GM12878 (cell line): Measurements from ENCODE around the gene GNA14. TPM values are rescaled to one million over a fixed set of nuclear protein-coding genes. Genes with fewer than 3 reads are reported as not detected.
"Not testable (repeated sequence)": the region's sequence is repeated elsewhere in the genome, so short reads cannot be mapped to it uniquely, and the experiment has no call there.

Source experiments
- ATAC-seq: fragments of 200-7000 bp; cut with Tn5 transposase; 3 replicates; pipeline ENCODE4 v1.9.1; 2020; ENCODE audit warnings: mild to moderate bottlenecking, moderate library complexity
- BruUV-seq: library from RNA; stranded (reverse); fragments of 400-500 nt; replicated peaks from 2 replicates; lab custom pipeline; 2021; lab: Mats Ljungman, UMichigan
- CTCF ChIA-PET: fragments of 300-600 bp; sonication (Branson Sonifier 250); formaldehyde crosslinking; extraction: SDS; loops from one replicate; lab custom pipeline; 2021; ENCODE audit warnings: inconsistent platforms; lab: Yijun Ruan, JAX
- POLR2A ChIA-PET: fragments of 350-600 bp; formaldehyde crosslinking; extraction: SDS; loops from one replicate; lab custom pipeline; 2021; ENCODE audit warnings: inconsistent platforms; lab: Charles Lee
- RAD21 ChIA-PET: fragments of 300-600 bp; sonication (Branson Sonifier 250); formaldehyde crosslinking; loops from one replicate; lab custom pipeline; 2023; ENCODE audit warnings: antibody characterized with exemption; ENCODE audit not compliant: unreplicated experiment; lab: Charles Lee
- SMC1A ChIA-PET: fragments of 300-600 bp; sonication (Branson Sonifier 250); formaldehyde crosslinking; loops from one replicate; lab custom pipeline; 2023; ENCODE audit not compliant: unreplicated experiment, uncharacterized antibody; lab: Charles Lee
- DNase-seq: peaks from one replicate; pipeline ENCODE4 v3.0.0-alpha.2; 2011; ENCODE audit warnings: low read depth, low spot score
- FAIRE-seq: peaks from 3 replicates; lab custom pipeline; 2011; peaks lifted over from hg19 to GRCh38; lab: Jason Lieb, UNC
- H2AFZ ChIP-seq: 2 replicates; pipeline ENCODE4 v1.6.0; 2011; ENCODE audit warnings: low read depth, low read length, control low read depth; ENCODE audit not compliant: control insufficient read depth
- H3K27ac ChIP-seq: 2 replicates; pipeline ENCODE4 v1.5.1; 2011; ENCODE audit warnings: control low read depth; ENCODE audit not compliant: control insufficient read depth, insufficient read depth
- H3K27me3 ChIP-seq, 2 experiments: replicated peaks in 1 of 2; 2 replicates each; pipeline versions ENCODE4 v1.6.0 to v1.6.1; 2011; ENCODE audit warnings: low read length in 1 of 2; ENCODE audit not compliant: control insufficient read depth in 2 of 2, insufficient read depth in 2 of 2
- H3K36me3 ChIP-seq, 2 experiments: 2 replicates each; pipeline ENCODE4 v1.5.1; 2011; ENCODE audit warnings: low read length in 1 of 2; ENCODE audit not compliant: control insufficient read depth in 2 of 2, insufficient read depth in 2 of 2
- H3K4me1 ChIP-seq: 2 replicates; pipeline ENCODE4 v1.6.1; 2011; ENCODE audit warnings: mild to moderate bottlenecking, low read length, moderate library complexity, mixed read lengths; ENCODE audit not compliant: control insufficient read depth, insufficient read depth
- H3K4me2 ChIP-seq: 2 replicates; pipeline ENCODE4 v1.6.0; 2011; ENCODE audit warnings: control low read depth; ENCODE audit not compliant: control insufficient read depth, insufficient read depth
- H3K4me3 ChIP-seq: fragments of 200-600 bp; sonication (generic); 2 replicates; pipeline ENCODE4 v1.5.1; 2016
- H3K79me2 ChIP-seq: 2 replicates; pipeline ENCODE4 v1.6.0; 2011; ENCODE audit warnings: low read length; ENCODE audit not compliant: control insufficient read depth, insufficient read depth
- H3K9ac ChIP-seq: 2 replicates; pipeline ENCODE4 v1.8.0; 2011; ENCODE audit warnings: low read length, control low read depth, mixed read lengths; ENCODE audit not compliant: control insufficient read depth, insufficient read depth
- H3K9me3 ChIP-seq: replicated peaks from 3 replicates; pipeline ENCODE4 v1.5.1; 2011; ENCODE audit warnings: mild to moderate bottlenecking, low read length; ENCODE audit not compliant: control insufficient read depth, insufficient read depth
- H4K20me1 ChIP-seq: 2 replicates; pipeline ENCODE4 v1.6.0; 2011; ENCODE audit not compliant: control insufficient read depth, insufficient read depth
- BCL3 ChIP-seq: IDR thresholded peaks from 2 replicates; pipeline ENCODE4 v1.6.1; 2011; ENCODE audit warnings: borderline replicate concordance, low read depth, mild to moderate bottlenecking, moderate library complexity, low read length; ENCODE audit not compliant: insufficient read depth, poor library complexity, severe bottlenecking
- HDAC2 ChIP-seq: fragments of 200-600 bp; sonication (generic); IDR thresholded peaks from 2 replicates; pipeline ENCODE4 v1.6.1; 2017
- IRF3 ChIP-seq: fragments of 450-650 bp; IDR thresholded peaks from 2 replicates; pipeline ENCODE4 v1.6.1; 2014; ENCODE audit warnings: mild to moderate bottlenecking
- STAT3 ChIP-seq: IDR thresholded peaks from 2 replicates; pipeline ENCODE4 v1.6.1; 2011; ENCODE audit warnings: low read depth, low read length, improper control_type of control experiment
- TBL1XR1 ChIP-seq: IDR thresholded peaks from 2 replicates; pipeline ENCODE4 v1.6.1; 2012; ENCODE audit warnings: low read depth, low read length, improper control_type of control experiment
- WGBS: methylation state at CpG from one replicate; pipeline ENCODE4 v1.1.6; 2016; ENCODE audit warnings: low lambda C conversion rate; ENCODE audit not compliant: insufficient replicate concordance, insufficient coverage; ENCODE audit errors: missing lambda C conversion rate; 5-methylcytosine and 5-hydroxymethylcytosine counted together
- in situ Hi-C: fragments of 300-500 bp; cut with MboI; formaldehyde crosslinking; loops from 9 replicates; pipeline ENCODE4 v1.14.3; 2018; ENCODE audit warnings: mixed read lengths
- intact Hi-C: fragments of 100-400 bp; cut with micrococcal nuclease; formaldehyde crosslinking; loops from one replicate; pipeline ENCODE4 v1.14.2; 2022; ENCODE audit not compliant: unreplicated experiment
- polyA plus RNA-seq, 11 experiments: library from polyadenylated mRNA; depleted of rRNA in 4 of 11; unstranded in 6 of 11; stranded (reverse) in 5 of 11; fragments of >200 nt; fragmentation: Nextera tagmentation in 4 of 11; fragmentation: Illumina TruSeq in 1 of 11; extraction: Ambion mirVana in 4 of 11; extraction: Trizol in 1 of 11; gene quantifications; 1 replicate in 1 of 11; 2 replicates in 10 of 11; pipeline versions ENCODE4 v1.2.1 to v1.2.3, GENCODE V29; 2011 to 2016; ENCODE audit warnings: inconsistent platforms in 2 of 11, missing spikeins in 2 of 11, low read depth in 1 of 11
- total RNA-seq, 4 experiments: library from RNA; depleted of rRNA in 3 of 4; stranded (reverse); fragments of >200 nt in 3 of 4; fragmentation: Illumina TruSeq in 1 of 4; extraction: Trizol in 1 of 4; gene quantifications; 2 replicates each; pipeline versions ENCODE4 v1.2.1 to v1.2.3, GENCODE V29; 2013 to 2021

The GNA14 gene
- total and polyA plus RNA-seq, 10 of the 15 experiments (the other 5 are each of a cell fraction or from before 2014, with no cell fraction given) = 0.17 TPM; not detected in 9

GRCh38 chr9:77417566-77417965, 230.6 kb downstream of the GNA14 start (continued):
- no peak for TF ChIP-seq BCL3
- no peak for TF ChIP-seq IRF3
- TF ChIP-seq TBL1XR1 = no peak
- no peak for TF ChIP-seq STAT3
- no peak for TF ChIP-seq HDAC2

GRCh38 chr9:77408521-77408920, 239.6 kb downstream of the GNA14 start:
- SMC1A ChIA-PET, H3K36me3 ChIP-seq, intact Hi-C loops, H3K9me3 ChIP-seq, H3K27me3 ChIP-seq, H3K79me2 ChIP-seq, H3K4me2 ChIP-seq, H4K20me1 ChIP-seq, BruUV-seq, FAIRE-seq, in situ Hi-C loops, DNase-seq, H3K9ac ChIP-seq, CTCF ChIA-PET, RAD21 ChIA-PET, POLR2A ChIA-PET, H3K4me1 ChIP-seq, H3K4me3 ChIP-seq, ATAC-seq, H3K27ac ChIP-seq, H2AFZ ChIP-seq: not testable (repeated sequence)
- 95% methylated on average over 9 of the region's 9 CpGs for WGBS
